Gastrocnemius medialis (tissue), 4 donors: Measurements from ENCODE around the gene CDH2.

Experiments
- POLR2A ChIP-seq, 2 donors: fragments of 450-650 bp; IDR thresholded peaks; one replicate each; pipeline ENCODE4 v1.6.1; 2017; ENCODE audit warnings: antibody characterized with exemption in 2 of 2, mild to moderate bottlenecking in 2 of 2, moderate library complexity in 2 of 2
- TF ChIP-seq, protein P1 (sequence below), 5 experiments: fragments of 450-650 bp in 3 of 5; fragments of 200-600 bp in 2 of 5; sonication (generic) in 2 of 5; IDR thresholded peaks in 4 of 5; conservative IDR thresholded peaks in 1 of 5; 1 replicate in 4 of 5; 2 replicates in 1 of 5; pipeline ENCODE4 v1.5.1; 2016 to 2019; ENCODE audit warnings: antibody characterized with exemption in 5 of 5, mild to moderate bottlenecking in 3 of 5, moderate library complexity in 3 of 5

DNA sequence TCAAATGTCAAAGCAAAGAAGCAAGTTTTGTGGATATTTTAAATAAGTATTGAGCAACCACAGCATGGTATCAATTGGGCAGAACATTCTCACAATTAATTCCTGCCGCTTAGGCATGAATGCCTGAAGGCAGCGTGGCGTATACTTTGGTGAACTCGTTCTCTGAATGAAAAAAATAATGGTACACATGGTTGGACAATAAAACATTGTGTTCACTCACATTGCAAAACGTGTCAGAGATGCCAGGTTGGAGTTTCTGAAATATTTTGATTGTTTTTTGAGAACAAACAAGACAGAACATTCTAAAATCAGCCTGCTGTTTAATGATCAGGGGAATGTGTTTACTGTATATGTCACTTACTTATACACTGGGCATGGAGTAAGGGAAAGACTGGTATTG is 254.2 kb downstream of the CDH2 start:
- TF ChIP-seq, protein P1, sequence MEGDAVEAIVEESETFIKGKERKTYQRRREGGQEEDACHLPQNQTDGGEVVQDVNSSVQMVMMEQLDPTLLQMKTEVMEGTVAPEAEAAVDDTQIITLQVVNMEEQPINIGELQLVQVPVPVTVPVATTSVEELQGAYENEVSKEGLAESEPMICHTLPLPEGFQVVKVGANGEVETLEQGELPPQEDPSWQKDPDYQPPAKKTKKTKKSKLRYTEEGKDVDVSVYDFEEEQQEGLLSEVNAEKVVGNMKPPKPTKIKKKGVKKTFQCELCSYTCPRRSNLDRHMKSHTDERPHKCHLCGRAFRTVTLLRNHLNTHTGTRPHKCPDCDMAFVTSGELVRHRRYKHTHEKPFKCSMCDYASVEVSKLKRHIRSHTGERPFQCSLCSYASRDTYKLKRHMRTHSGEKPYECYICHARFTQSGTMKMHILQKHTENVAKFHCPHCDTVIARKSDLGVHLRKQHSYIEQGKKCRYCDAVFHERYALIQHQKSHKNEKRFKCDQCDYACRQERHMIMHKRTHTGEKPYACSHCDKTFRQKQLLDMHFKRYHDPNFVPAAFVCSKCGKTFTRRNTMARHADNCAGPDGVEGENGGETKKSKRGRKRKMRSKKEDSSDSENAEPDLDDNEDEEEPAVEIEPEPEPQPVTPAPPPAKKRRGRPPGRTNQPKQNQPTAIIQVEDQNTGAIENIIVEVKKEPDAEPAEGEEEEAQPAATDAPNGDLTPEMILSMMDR (IDR thresholded peaks at IDR 0.05 in 4 of 5, conservative IDR thresholded peaks at IDR 0.05 in 1 of 5) = no peak
- TF ChIP-seq POLR2A (IDR thresholded peaks at IDR 0.05) = no peak
